ENCODE data around the gene GLIS2.

Gene GLIS2

GRCh38 chr16:4293822-4294457, 21.9 kb upstream of the GLIS2 start:
- in situ Hi-C loops (cut with HindIII; ENCODE audit: low pct_ligation_motif_present, low pct_unique_long_range_greater_than_20kb, low sequenced_read_pairs): no loop called here
- no peak for DNase-seq

GRCh38 chr16:4295581-4295980, 20.3 kb upstream of the GLIS2 start:
- in situ Hi-C loops (cut with HindIII; ENCODE audit: low pct_ligation_motif_present, low pct_unique_long_range_greater_than_20kb, low sequenced_read_pairs): no loop called here
- no peak for DNase-seq

GRCh38 chr16:4297480-4297879, 18.4 kb upstream of the GLIS2 start:
- DNase-seq: no peak
- in situ Hi-C loops (cut with HindIII; ENCODE audit: low pct_ligation_motif_present, low pct_unique_long_range_greater_than_20kb, low sequenced_read_pairs): no loop called here

- in situ Hi-C loops (cut with HindIII; ENCODE audit: low pct_ligation_motif_present, low pct_unique_long_range_greater_than_20kb, low sequenced_read_pairs): no loop called here
- DNase-seq: peak; percentile 95
Measured at GRCh38 chr16:4298761-4299522, 16.9 kb upstream of the GLIS2 start.

GRCh38 chr16:4301177-4301576, 14.7 kb upstream of the GLIS2 start:
- DNase-seq: no peak
- in situ Hi-C loops (cut with HindIII; ENCODE audit: low pct_ligation_motif_present, low pct_unique_long_range_greater_than_20kb, low sequenced_read_pairs): no loop called here

- in situ Hi-C loops (cut with HindIII; ENCODE audit: low pct_ligation_motif_present, low pct_unique_long_range_greater_than_20kb, low sequenced_read_pairs): no loop called here
- no peak for DNase-seq
Measured at GRCh38 chr16:4301968-4302367, 13.9 kb upstream of the GLIS2 start.

GRCh38 chr16:4303973-4304372, 11.9 kb upstream of the GLIS2 start:
- no peak for DNase-seq
- in situ Hi-C loops (cut with HindIII; ENCODE audit: low pct_ligation_motif_present, low pct_unique_long_range_greater_than_20kb, low sequenced_read_pairs): no loop called here

- in situ Hi-C loops (cut with HindIII; ENCODE audit: low pct_ligation_motif_present, low pct_unique_long_range_greater_than_20kb, low sequenced_read_pairs): no loop called here
- no peak for DNase-seq
Measured at GRCh38 chr16:4306470-4307214, 9.2 kb upstream of the GLIS2 start.

GRCh38 chr16:4307215-4308037, 8.4 kb upstream of the GLIS2 start:
- in situ Hi-C loops (cut with HindIII; ENCODE audit: low pct_ligation_motif_present, low pct_unique_long_range_greater_than_20kb, low sequenced_read_pairs): no loop called here
- DNase-seq: peak; percentile 93

GRCh38 chr16:4309102-4309832, 6.6 kb upstream of the GLIS2 start:
- no peak for DNase-seq
- in situ Hi-C loops (cut with HindIII; ENCODE audit: low pct_ligation_motif_present, low pct_unique_long_range_greater_than_20kb, low sequenced_read_pairs): no loop called here

- in situ Hi-C loops (cut with HindIII; ENCODE audit: low pct_ligation_motif_present, low pct_unique_long_range_greater_than_20kb, low sequenced_read_pairs): no loop called here
- peak; percentile 83 for DNase-seq
Measured at GRCh38 chr16:4309833-4310266, 6.0 kb upstream of the GLIS2 start.

GRCh38 chr16:4313563-4314531, 2.0 kb upstream of the GLIS2 start:
- DNase-seq: peak; percentile 99
- in situ Hi-C loops (cut with HindIII; ENCODE audit: low pct_ligation_motif_present, low pct_unique_long_range_greater_than_20kb, low sequenced_read_pairs): no loop called here

GRCh38 chr16:4314532-4315185, 1.2 kb upstream of the GLIS2 start:
- in situ Hi-C loops (cut with HindIII; ENCODE audit: low pct_ligation_motif_present, low pct_unique_long_range_greater_than_20kb, low sequenced_read_pairs): no loop called here
- DNase-seq: peak; percentile 83

GRCh38 chr16:4316108-4316863, 419 bp downstream of the GLIS2 start:
- peak; percentile 50 for DNase-seq
- in situ Hi-C loops (cut with HindIII; ENCODE audit: low pct_ligation_motif_present, low pct_unique_long_range_greater_than_20kb, low sequenced_read_pairs): no loop called here

GRCh38 chr16:4316864-4317531, 1.1 kb downstream of the GLIS2 start:
- DNase-seq: peak; percentile 92
- in situ Hi-C loops (cut with HindIII; ENCODE audit: low pct_ligation_motif_present, low pct_unique_long_range_greater_than_20kb, low sequenced_read_pairs): no loop called here
